GM21515 (cell line): ENCODE data around the gene FUT6.
"Not testable (repeated sequence)": the region's sequence is repeated elsewhere in the genome, so short reads cannot be mapped to it uniquely, and the experiment has no call there.

Experiments
- ATAC-seq: cut with Tn5 transposase; IDR thresholded peaks from one replicate; pipeline ENCODE4 v1.9.1; 2021; ENCODE audit not compliant: unreplicated experiment

The FUT6 gene

DNA sequence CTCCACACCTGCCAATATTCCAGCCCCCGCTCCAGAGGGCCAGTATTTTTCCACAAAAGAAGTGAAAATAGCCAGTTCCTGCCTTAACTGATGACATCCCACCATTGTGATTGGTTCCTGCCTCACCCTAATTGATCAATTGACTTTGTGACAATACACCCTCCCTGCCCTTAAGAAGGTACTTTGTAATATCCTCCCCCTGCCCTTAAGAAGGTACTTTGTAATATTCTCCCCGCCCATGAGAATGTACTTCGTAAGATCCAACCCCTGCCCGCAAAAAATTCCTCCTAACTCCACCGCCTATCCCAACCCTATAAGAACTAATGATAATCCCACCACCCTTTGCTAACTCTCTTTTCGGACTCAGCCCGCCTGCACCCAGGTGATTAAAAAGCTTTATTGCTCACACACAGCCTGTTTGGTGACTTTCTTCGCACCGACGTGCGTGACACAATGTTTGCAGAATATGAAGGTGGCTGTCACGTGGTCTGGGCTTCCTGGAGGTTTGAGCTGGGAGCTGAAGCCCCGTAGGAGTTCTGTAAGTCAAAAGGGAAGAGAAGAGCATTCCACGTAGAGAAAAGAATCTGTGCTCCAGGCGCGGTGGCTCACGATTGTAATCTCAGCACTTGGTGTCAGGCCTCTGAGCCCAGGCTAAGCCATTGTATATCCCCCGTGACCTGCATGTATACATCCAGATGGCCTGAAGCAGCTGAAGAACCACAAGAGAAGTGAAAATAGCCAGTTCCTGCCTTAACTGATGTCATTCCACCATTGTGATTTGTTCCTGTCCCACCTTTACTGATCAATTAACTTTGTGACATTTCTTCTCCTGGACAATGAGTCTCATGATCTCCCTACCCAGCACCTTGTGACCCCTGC, 17.9 kb upstream of the FUT6 start:
- no peak for ATAC-seq

GRCh38 chr19:5855151-5855550, 15.6 kb upstream of the FUT6 start:
- not testable (repeated sequence) for ATAC-seq

GRCh38 chr19:5854121-5854520, 14.6 kb upstream of the FUT6 start:
- ATAC-seq: not testable (repeated sequence)

DNA sequence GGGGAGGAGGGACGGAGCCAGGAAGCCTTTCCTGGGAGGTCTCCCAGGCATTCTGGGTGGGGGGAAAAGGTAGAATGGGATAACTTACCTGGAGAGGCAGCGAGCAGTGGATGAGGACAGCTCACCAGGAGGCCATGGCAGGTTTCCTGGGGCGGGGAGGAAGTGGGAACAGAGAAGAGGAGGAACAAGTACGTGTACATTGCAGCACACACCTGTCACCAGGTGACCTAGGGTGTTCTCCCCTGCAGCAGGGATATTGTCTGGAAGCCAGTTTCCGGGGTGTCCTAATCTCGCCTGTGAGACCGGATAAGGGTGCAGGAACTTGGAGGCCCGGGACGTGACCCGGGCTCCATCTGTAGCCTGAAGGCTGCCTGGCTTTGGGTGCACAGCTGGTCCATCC, 11.8 kb upstream of the FUT6 start, which contains the start of gene FUT3:
TSS of gene FUT3 (minus strand) at position 148 of the 400 bp plus-strand sequence.
- no peak for ATAC-seq

GRCh38 chr19:5850743-5851293, 11.3 kb upstream of the FUT6 start:
- ATAC-seq: no peak

DNA sequence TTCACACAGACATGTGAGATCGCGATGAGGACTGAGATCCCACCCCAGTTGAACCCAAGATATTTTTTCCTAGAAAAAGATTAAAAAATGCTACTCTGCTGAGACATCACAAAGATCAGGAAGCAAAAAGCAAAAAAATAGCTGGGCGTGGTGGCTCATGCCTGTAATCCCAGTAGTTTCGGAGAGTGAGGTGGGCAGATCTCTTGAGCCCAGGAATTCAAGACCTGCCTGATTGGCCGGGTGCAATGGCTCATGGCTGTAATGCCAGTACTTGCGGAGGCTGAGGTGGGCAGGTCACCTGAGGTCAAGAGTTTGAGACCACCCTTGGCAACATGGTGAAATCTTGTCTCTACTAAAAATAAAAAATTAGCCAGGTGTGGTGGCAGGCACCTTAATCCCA, 10.7 kb upstream of the FUT6 start:
- no peak for ATAC-seq

GRCh38 chr19:5848621-5849020, 9.1 kb upstream of the FUT6 start:
- ATAC-seq: not testable (repeated sequence)

DNA sequence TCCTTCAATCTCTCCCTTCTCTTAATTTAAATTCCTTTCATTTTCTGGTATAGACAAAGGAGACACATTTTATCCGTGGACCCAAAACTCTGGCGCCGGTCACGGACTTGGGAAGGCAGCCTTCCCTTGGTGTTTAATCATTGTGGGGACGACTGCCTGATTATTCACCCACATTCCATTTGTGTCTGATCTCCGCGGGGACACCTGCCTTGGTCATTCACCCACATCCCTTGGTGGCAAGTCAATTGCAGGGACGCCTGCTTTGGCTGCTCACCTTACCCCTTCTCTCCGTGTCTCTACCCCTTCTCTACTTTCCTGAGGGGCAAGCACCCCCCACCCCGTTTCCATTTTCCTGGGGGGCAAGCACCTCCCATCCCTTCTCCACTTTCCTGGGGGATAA, 8.3 kb upstream of the FUT6 start:
- ATAC-seq: not testable (repeated sequence)

DNA sequence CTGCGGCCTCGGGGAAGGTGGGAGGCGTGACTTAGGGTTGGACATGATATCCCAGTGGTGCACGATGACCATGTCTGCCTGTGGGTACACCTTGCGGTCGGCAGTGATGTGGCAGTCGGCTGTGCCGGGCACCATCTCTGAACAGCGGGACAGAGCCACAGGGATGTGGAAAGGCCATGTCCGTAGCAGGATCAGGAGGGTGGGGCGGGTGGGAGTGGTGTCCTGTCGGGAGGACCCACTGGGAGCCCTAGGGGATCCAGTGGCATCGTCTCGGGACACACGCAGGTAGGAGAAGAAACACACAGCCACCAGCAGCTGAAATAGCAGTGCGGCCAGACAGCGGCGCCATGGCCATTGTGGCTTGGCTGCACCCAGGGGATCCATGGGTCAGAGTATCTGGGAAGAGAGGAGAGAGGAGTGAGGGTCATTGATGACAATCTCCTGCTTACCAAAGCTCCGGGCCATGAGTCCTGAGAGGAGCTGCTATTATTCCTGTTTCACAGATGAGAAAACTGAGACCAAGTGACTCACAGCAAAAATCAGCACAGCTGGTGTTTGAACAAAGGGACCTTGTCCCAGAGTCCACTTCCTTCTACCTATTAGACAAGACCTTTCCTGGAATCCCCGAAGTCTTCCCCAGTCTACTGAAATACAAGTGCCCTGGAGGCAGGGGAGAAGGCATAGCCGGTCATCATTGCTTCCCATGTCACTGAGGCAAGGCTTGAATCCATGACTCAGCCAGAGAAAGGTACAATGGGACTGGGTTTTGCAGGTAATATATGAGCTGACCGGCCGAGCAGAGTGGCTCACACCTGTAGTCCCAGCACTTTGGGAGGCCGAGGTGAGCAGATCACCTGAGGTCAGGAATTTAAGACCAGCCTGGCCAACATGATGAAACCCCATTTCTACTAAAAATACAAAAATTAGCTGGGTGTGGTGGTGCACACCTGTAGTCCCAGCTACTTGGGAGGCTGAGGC, 5.2 kb upstream of the FUT6 start:
- no peak for ATAC-seq

DNA sequence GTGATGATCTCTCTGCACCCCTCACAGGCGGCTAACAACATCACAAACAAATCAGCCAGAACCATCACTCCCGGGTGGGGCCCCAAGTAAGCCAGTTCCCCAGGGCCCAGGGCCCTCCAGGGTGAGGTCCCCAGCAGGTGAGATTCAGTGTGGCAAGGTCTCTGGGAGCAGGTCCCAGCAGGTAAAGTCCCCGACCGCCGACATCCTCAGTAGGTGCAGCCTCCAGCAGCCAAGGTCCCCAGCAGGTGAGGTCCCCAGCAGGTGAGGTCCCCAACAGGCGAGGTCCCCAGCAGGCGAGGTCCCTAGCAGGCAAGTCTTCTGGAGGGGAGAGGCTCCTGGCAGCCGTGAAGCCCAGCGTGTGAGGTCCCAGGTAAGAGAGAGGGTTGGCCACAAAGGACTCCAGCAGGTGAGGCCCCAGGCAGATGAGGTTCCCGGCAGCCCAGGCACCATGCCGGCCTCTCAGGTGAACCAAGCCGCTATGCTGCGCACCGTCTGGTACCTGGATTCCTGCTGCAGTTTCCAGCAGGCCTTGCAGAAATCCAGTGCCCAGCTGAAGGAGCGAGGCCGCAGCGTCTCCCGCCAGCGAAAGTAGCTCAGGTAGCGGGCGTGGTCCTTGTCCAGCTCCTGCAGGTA, 3.9 kb upstream of the FUT6 start:
- no peak for ATAC-seq

GRCh38 chr19:5841735-5842111, 2.2 kb upstream of the FUT6 start:
- not testable (repeated sequence) for ATAC-seq

DNA sequence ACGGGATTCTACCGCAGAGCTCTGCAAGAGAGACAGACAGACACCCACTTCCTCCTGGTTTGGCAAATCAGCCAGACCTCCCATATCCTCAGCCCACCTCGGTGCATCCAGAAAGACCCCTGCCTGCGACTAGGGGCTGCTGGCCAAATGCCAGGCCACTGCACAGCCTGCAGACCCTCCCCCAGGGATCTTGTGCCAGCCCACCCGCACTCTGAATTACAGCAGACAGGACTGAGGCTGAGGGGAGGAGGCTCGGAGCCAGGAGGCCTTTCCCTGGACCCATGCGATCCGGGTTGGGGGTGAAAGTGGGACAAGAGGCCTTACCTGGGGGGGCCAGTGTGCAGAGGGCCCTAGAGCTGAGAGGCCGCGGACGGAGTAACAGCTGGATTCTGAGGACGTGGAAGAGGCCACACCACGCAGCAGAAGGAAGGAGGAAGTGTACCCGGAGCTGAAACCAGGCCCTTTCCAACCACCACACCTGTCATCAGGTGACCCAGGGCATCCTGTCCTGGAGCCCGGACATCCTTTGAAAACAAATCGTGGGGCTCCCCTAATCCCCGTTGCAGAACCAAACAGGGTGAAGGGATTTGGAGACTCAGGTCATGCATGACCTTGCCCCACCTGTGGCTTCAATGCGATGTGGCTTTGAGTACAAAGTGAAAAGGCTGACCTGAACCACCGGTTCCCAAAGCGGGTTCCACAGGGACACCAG, 993 bp downstream of the FUT6 start:
- ATAC-seq: no peak

DNA sequence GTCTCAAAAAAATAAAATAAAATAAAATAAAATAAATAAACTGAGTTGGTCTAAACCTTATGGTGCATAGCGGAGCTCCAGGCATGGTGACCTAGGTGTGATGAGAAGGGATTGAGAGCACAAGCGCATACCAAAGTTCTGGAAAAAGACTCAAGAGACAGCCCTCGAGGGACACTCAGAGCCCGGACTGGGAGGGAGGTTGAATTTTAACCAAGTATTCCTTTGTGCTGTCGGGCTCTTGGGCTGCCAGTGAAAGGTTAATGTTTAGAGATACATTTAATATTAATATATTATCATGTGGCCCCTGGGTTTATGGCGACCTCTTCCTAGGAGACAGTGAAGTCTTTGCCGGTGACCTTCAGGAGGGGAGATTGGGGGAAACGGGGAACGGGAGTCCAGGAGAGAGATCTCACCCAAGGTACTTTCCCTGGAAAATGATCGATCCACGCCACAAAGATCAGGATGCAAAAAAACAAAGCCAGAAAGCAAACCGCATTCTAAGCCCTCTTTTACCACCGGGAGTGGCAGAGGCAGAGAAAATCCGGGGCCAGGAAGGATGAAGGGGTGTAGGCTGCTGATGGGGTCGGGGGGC, 1.6 kb downstream of the FUT6 start:
- ATAC-seq: no peak

- ATAC-seq: no peak
These were observed 6.8 kb downstream of the FUT6 start for GRCh38 chr19:5832527-5833216.

DNA sequence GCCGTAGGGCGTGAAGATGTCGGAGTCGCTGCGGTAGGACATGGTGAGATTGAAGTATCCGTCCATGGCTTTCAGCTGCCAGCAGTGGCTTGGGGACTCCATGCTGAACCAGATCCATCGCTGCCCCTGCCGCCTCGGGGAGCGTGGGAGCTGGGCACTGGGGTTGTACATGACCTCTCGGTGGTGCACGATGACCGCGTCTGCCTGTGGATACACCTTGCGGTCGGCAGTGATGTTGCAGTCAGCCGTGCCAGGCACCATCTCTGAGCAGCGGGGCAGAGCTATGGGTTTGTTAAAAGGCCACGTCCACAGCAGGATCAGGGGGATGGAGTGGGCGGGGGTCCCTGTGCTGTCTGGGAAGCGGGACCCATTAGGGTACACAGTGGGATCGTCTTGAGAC, 7.4 kb downstream of the FUT6 start:
- no peak for ATAC-seq

DNA sequence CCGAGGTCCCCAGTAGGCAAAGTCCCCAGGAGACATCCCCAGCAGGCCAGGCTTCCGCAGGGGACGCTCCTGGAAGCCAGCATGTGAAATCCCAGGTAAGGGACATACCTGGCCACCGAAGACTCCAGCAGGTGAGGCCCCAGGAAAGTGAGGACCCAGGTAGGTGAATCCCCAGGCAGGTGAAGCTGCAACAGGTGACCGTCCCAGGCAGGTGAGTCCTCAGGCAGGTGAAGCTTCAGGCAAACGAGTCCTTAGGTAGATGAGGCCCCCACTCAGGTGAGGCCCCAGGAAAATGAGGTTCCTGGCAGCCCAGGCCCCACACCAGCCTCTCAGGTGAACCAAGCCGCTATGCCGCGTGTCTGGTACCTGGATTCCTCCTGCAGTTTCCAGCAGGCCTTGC, 8.3 kb downstream of the FUT6 start:
- no peak for ATAC-seq

DNA sequence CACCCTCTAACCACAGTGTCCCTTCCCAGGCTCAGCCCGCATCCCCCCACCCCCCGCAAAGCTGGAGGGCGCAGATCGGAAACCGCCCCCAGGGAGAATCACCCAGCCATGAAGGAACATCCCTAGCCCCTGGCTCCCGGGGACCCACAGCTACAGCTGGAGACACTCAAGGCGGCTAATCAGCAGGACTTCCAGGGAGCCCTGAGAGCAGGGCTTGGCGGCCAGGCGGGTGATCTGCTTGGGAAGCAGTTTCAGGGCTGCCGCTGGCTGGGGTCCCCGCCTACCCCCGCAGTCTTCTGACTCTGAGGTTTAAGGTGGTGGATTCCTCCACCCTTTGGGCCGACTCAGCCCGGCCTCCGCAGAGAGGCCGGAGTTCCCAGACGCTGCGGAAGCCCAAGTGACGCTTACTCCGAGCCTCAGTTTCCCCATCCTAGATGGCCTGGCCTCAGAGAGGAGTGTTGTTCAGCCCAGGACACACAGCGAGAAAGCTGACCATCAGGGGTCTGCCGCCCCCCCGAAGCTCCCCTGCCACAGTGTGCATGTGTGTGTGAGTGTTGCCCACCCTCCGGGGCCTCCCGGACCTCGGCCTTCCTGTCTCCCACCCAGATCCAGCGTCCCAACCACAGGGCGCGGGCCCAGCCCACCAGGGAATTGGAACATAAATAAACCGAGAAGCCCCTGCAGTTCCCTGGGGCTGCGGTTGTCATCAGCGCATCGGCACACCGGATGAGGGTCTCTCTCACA, 9.8 kb downstream of the FUT6 start:
- no peak for ATAC-seq

DNA sequence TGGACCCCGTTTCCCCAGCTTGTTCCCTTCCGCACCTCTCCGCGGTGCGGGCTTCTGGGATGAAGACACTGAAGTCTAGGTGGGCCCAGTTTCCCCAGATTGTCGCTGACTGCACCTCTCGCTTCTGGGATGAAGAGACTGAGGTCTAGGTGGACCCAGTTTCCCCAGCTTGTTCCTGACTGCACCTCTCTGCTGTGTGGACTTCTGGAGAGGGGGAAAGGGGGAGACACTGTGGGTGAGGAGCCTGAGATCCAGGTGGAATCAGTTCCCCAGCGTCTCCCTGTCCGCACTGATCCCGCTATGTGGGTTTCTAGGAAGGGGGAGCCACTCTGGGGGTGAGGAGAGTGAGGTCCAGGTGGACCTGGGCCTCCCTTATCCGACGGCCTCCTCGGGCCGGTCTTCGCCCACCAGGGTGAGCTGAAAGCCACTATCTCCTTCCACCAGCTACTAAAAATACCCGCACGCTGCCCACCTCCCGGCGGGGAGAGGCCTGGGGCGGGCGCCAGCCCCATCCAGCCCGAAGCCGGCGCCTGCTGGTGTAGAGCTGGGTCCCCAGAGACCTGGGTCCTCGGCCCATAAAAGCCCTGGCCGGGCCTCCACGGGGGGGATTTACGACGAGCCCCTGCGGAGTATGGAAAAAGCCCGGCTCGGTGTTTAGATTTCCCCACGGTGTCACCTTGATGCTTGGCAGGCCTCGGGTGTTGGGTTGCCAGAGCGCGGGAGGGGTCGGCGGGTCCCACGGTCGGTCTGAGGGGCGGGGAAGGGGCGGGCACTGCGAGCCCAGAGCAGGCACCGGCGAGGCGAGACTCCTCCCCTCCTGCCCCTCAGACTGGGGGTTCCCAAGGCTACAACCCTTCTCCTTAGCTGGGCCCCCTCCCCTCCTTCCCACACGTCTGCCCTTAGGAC, 10.6 kb downstream of the FUT6 start:
- ATAC-seq: no peak
